GM18505 (cell line): ENCODE data around the gene PPIG.

Experiments used
- ATAC-seq: cut with Tn5 transposase; IDR thresholded peaks from one replicate; pipeline ENCODE4 v1.9.1; 2021; ENCODE audit not compliant: unreplicated experiment
- POLR2A ChIP-seq: IDR thresholded peaks from 4 replicates; pipeline ENCODE4 v1.6.1; 2011; ENCODE audit warnings: borderline replicate concordance; ENCODE audit not compliant: insufficient read depth, insufficient read length; ENCODE audit errors: extremely low read depth

PPIG gene

GRCh38 chr2:169661265-169661664, 77.1 kb downstream of the PPIG start:
- ATAC-seq, result no peak
- no peak for TF ChIP-seq POLR2A

GRCh38 chr2:169662744-169663143, 78.6 kb downstream of the PPIG start:
- no peak for ATAC-seq
- no peak for TF ChIP-seq POLR2A

- no peak for TF ChIP-seq POLR2A
Measured at GRCh38 chr2:169663247-169663646, 79.1 kb downstream of the PPIG start.

GRCh38 chr2:169664600-169664977, 80.4 kb downstream of the PPIG start:
- no peak for ATAC-seq
- TF ChIP-seq POLR2A, result no peak

More at GRCh38 chr2:169663247-169663646, 79.1 kb downstream of the PPIG start:
- ATAC-seq, result no peak

- no peak for ATAC-seq
Measured at GRCh38 chr2:169664978-169665930, 81.1 kb downstream of the PPIG start.

GRCh38 chr2:169667583-169667982, 83.4 kb downstream of the PPIG start:
- ATAC-seq, result no peak
- no peak for TF ChIP-seq POLR2A

More at GRCh38 chr2:169664978-169665930, 81.1 kb downstream of the PPIG start:
- TF ChIP-seq POLR2A, result no peak

GRCh38 chr2:169670215-169670651, 86.1 kb downstream of the PPIG start:
- no peak for ATAC-seq
- TF ChIP-seq POLR2A, result no peak

- no peak for ATAC-seq
- TF ChIP-seq POLR2A, result no peak
Measured at GRCh38 chr2:169670937-169671336, 86.8 kb downstream of the PPIG start.

- no peak for ATAC-seq
- no peak for TF ChIP-seq POLR2A
Measured at GRCh38 chr2:169672406-169672805, 88.3 kb downstream of the PPIG start.

- TF ChIP-seq POLR2A, result no peak
- ATAC-seq, result no peak
Measured at GRCh38 chr2:169673106-169673505, 89.0 kb downstream of the PPIG start.

GRCh38 chr2:169673921-169674320, 89.8 kb downstream of the PPIG start:
- TF ChIP-seq POLR2A, result no peak
- no peak for ATAC-seq

GRCh38 chr2:169676357-169676756, 92.2 kb downstream of the PPIG start:
- ATAC-seq, result no peak
- TF ChIP-seq POLR2A, result no peak

GRCh38 chr2:169676850-169677249, 92.7 kb downstream of the PPIG start:
- ATAC-seq, result no peak
- TF ChIP-seq POLR2A, result no peak

GRCh38 chr2:169683054-169683424, 98.9 kb downstream of the PPIG start:
- no peak for ATAC-seq
- no peak for TF ChIP-seq POLR2A
